Measurements from ENCODE around the gene KPNA6. TPM values are rescaled to one million over a fixed set of nuclear protein-coding genes. Genes with fewer than 3 reads are reported as not detected.
"Not testable (repeated sequence)": the region's sequence is repeated elsewhere in the genome, so short reads cannot be mapped to it uniquely, and the experiment has no call there.

Gene KPNA6
- 39.9 TPM for polyA plus RNA-seq (ENCODE audit: insufficient read length)
- long read RNA-seq, donor 1, full-length matches to known transcripts = 6 of 6 reads
- long read RNA-seq, donor 1, partial matches to known transcripts = 0 of 6 reads
- long read RNA-seq, donor 1, other reads (novel, unspliced or antisense) = 0 of 6 reads
- long read RNA-seq, donor 2, full-length matches to known transcripts = 5 of 5 reads
- long read RNA-seq, donor 2, partial matches to known transcripts = 0 of 5 reads
- long read RNA-seq, donor 2, other reads (novel, unspliced or antisense) = 0 of 5 reads
- long read RNA-seq, donor 3, full-length matches to known transcripts = 2 of 2 reads
- long read RNA-seq, donor 3, partial matches to known transcripts = 0 of 2 reads
- long read RNA-seq, donor 3, other reads (novel, unspliced or antisense) = 0 of 2 reads
- long read RNA-seq, donor 4 = 0 reads
- long read RNA-seq, donor 5, full-length matches to known transcripts = 3 of 11 reads
- long read RNA-seq, donor 5, partial matches to known transcripts = 0 of 11 reads
- long read RNA-seq, donor 5, other reads (novel, unspliced or antisense) = 8 of 11 reads
- long read RNA-seq, donor 6, full-length matches to known transcripts = 8 of 8 reads
- long read RNA-seq, donor 6, partial matches to known transcripts = 0 of 8 reads
- long read RNA-seq, donor 6, other reads (novel, unspliced or antisense) = 0 of 8 reads
- long read RNA-seq, donor 7, full-length matches to known transcripts = 5 of 43 reads
- long read RNA-seq, donor 7, partial matches to known transcripts = 38 of 43 reads
- long read RNA-seq, donor 7, other reads (novel, unspliced or antisense) = 0 of 43 reads
- long read RNA-seq, donor 8, full-length matches to known transcripts = 2 of 2 reads
- long read RNA-seq, donor 8, partial matches to known transcripts = 0 of 2 reads
- long read RNA-seq, donor 8, other reads (novel, unspliced or antisense) = 0 of 2 reads

- peak; percentile 97 for DNase-seq
Observed at GRCh38 chr1:32107742-32108661, at the start of gene KPNA6. TSS of gene KPNA6 (plus strand) at chr1:32108056. CDS start at chr1:32108131, 75 bp downstream.

GRCh38 chr1:32060914-32061313, 46.9 kb upstream of the KPNA6 start:
- no peak for DNase-seq

- DNase-seq = no peak
Observed at GRCh38 chr1:32062867-32063230, 45.0 kb upstream of the KPNA6 start.

- peak; percentile 73 for DNase-seq
Observed at GRCh38 chr1:32063261-32063681, 44.6 kb upstream of the KPNA6 start.

GRCh38 chr1:32065613-32066488, 42.0 kb upstream of the KPNA6 start:
- not testable (repeated sequence) for DNase-seq

GRCh38 chr1:32066489-32066873, 41.4 kb upstream of the KPNA6 start:
- no peak for DNase-seq

- DNase-seq = no peak
Observed at GRCh38 chr1:32068957-32069588, 38.8 kb upstream of the KPNA6 start.

GRCh38 chr1:32071758-32072621, 35.9 kb upstream of the KPNA6 start:
- no peak for DNase-seq

- peak; percentile 96 for DNase-seq
Observed at GRCh38 chr1:32072622-32073298, 35.1 kb upstream of the KPNA6 start, which contains the start of gene TMEM39B. TSS of gene TMEM39B (plus strand) at chr1:32072939. CDS start at chr1:32073048, 109 bp downstream.

- peak; percentile 93 for DNase-seq
Observed at GRCh38 chr1:32073299-32074229, 34.3 kb upstream of the KPNA6 start.

GRCh38 chr1:32074841-32075240, 33.0 kb upstream of the KPNA6 start:
- DNase-seq = no peak

GRCh38 chr1:32077451-32077850, 30.4 kb upstream of the KPNA6 start:
- no peak for DNase-seq

- no peak for DNase-seq
Observed at GRCh38 chr1:32082022-32082421, 25.8 kb upstream of the KPNA6 start.

- not testable (repeated sequence) for DNase-seq
Observed at GRCh38 chr1:32086381-32086780, 21.5 kb upstream of the KPNA6 start.

- no peak for DNase-seq
Observed at GRCh38 chr1:32091176-32091575, 16.7 kb upstream of the KPNA6 start.

GRCh38 chr1:32091591-32091990, 16.3 kb upstream of the KPNA6 start:
- no peak for DNase-seq
